ENCODE measurements around the gene ROMO1. TPM values are rescaled to one million over a fixed set of nuclear protein-coding genes. Genes with fewer than 3 reads are reported as not detected.
"Not testable (repeated sequence)": the region's sequence is repeated elsewhere in the genome, so short reads cannot be mapped to it uniquely, and the experiment has no call there.

ROMO1 gene
- total RNA-seq, 1 donor from 2014 or later = 210 TPM

- peaks cover 46% of the 10 kb centered on the region for H3K4me1 ChIP-seq
- H3K9me3 ChIP-seq (replicated peaks) = no peaks in the 10 kb centered on the region
- TF ChIP-seq CTCF (IDR thresholded peaks at IDR 0.05; ENCODE audit: borderline replicate concordance) = no peak
- intact Hi-C loops (cut with micrococcal nuclease) = no loop called here
- peak overlapping the region; percentile 98 for H3K27ac ChIP-seq (replicated peaks)
- H3K4me3 ChIP-seq = peak overlapping the region; percentile 93
- H3K27me3 ChIP-seq (ENCODE audit: low read depth) = no peaks in the 10 kb centered on the region
- peaks cover 18% of the 10 kb centered on the region for H3K36me3 ChIP-seq
- no peak for DNase-seq
Measured at GRCh38 chr20:35743693-35744491, 44.7 kb downstream of the ROMO1 start.

- DNase-seq; H3K9me3 ChIP-seq (replicated peaks); intact Hi-C loops (cut with micrococcal nuclease); H3K27me3 ChIP-seq (ENCODE audit: low read depth); H3K4me3 ChIP-seq: not testable (repeated sequence)
- Histone ChIP-seq H3K4me1 (peaks cover 40% of the 10 kb centered on the region), H3K36me3 (peaks cover 13% of the 10 kb centered on the region), H3K27ac (replicated peaks) (peak overlapping the region; percentile 98)
Measured at GRCh38 chr20:35744492-35744841, 45.3 kb downstream of the ROMO1 start.

Other genes starting within 250 kb of the ROMO1 start
- gene CEP250, start 243.8 kb upstream of the ROMO1 start, total RNA-seq = 15.3 TPM
- gene C20orf173, start 169.8 kb upstream of the ROMO1 start, total RNA-seq = not detected
- 103 TPM for gene ERGIC3, start 157.3 kb upstream of the ROMO1 start, total RNA-seq
- gene SPAG4, start 83.6 kb upstream of the ROMO1 start, total RNA-seq = 2.3 TPM
- 47.3 TPM for gene CPNE1, start 34.5 kb upstream of the ROMO1 start, total RNA-seq
- 46.2 TPM for gene RBM12, start 34.5 kb upstream of the ROMO1 start, total RNA-seq
- 60.8 TPM for gene NFS1, start 53 bp upstream of the ROMO1 start, total RNA-seq
- 128 TPM for gene RBM39, start 42.9 kb downstream of the ROMO1 start, total RNA-seq
- gene PHF20, start 72.6 kb downstream of the ROMO1 start, total RNA-seq = 35.9 TPM